Hepatic stellate cell (primary cell): ENCODE measurements around the gene CERCAM.
"Not testable (repeated sequence)": the region's sequence is repeated elsewhere in the genome, so short reads cannot be mapped to it uniquely, and the experiment has no call there.

Experiments
- DNase-seq: peaks from one replicate; pipeline ENCODE4 v3.0.0; 2011; ENCODE audit warnings: low spot score

CERCAM gene

GRCh38 chr9:128419061-128419925 is 1.4 kb upstream of the CERCAM start:
- peak; percentile 51 for DNase-seq

- peak; percentile 88 for DNase-seq
Observed at GRCh38 chr9:128420060-128420650, 502 bp upstream of the CERCAM start.

- peak; percentile 56 for DNase-seq
Observed at GRCh38 chr9:128421482-128421996, 882 bp downstream of the CERCAM start.

- DNase-seq: not testable (repeated sequence)
Observed at GRCh38 chr9:128422022-128422782, 1.5 kb downstream of the CERCAM start.

GRCh38 chr9:128422783-128423150 is 2.1 kb downstream of the CERCAM start:
- DNase-seq: no peak

GRCh38 chr9:128423356-128423755 is 2.7 kb downstream of the CERCAM start:
- not testable (repeated sequence) for DNase-seq

GRCh38 chr9:128424268-128424780 is 3.7 kb downstream of the CERCAM start:
- DNase-seq: no peak

GRCh38 chr9:128428644-128429512 is 8.2 kb downstream of the CERCAM start:
- DNase-seq: no peak

- no peak for DNase-seq
Observed at GRCh38 chr9:128429513-128430086, 8.9 kb downstream of the CERCAM start.

GRCh38 chr9:128431207-128431606 is 10.6 kb downstream of the CERCAM start:
- DNase-seq: no peak

GRCh38 chr9:128434340-128434739 is 13.7 kb downstream of the CERCAM start:
- no peak for DNase-seq

- DNase-seq: no peak
Observed at GRCh38 chr9:128435611-128436010, 15.0 kb downstream of the CERCAM start.

- peak; percentile 77 for DNase-seq
Observed at GRCh38 chr9:128438343-128439109, 17.9 kb downstream of the CERCAM start.

- no peak for DNase-seq
Observed at GRCh38 chr9:128439273-128439672, 18.6 kb downstream of the CERCAM start.

- no peak for DNase-seq
Observed at GRCh38 chr9:128442150-128442549, 21.5 kb downstream of the CERCAM start.

DNA sequence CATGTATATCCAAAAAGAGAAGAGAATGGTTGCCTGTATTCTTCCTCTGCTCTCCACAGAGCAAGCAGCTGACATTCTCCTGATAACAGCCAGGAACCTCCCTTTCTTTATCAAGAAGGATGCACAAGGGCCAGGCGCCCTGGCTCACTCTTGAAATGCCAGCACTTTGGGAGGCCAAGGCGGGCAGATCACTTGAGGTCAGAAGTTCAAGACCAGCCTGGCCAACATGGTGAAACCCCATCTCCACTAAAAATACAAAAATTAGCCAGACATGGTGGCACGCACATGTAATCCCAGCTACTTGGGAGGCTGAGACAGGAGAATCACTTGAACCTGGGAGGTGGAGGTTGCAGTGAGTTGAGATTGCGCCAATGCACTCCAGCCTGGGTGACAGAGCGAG is 25.8 kb downstream of the CERCAM start:
- DNase-seq: not testable (repeated sequence)

- DNase-seq: no peak
Observed at GRCh38 chr9:128448746-128449145, 28.1 kb downstream of the CERCAM start.

DNA sequence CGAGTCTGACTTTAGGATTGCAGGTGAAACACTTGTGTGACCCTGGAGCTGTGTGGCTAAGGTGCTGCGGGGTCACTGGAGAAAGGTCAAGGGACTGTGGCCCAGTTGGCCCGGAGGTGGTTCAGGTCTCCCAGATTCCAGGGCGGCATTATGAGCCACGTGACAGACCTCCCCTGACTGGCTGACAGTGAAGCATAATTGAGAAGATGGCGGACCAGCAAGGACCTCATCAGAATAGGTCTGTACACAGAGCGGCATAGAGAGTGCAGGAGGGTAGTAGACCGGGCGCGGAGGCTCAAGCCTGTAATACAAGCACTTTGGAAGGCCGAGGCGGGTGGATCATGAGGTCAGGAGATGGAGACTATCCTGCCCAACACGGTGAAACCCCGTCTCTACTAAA is 34.3 kb downstream of the CERCAM start:
- no peak for DNase-seq

GRCh38 chr9:128455849-128456612 is 35.4 kb downstream of the CERCAM start, which contains the start of gene ODF2:
Gene ODF2, plus strand, starts transcription at chr9:128456006. Its CDS starts 86 bp downstream, at chr9:128456092.
- DNase-seq: peak; percentile 99
